Astrocyte (in vitro differentiated cells and primary cell): ENCODE measurements around the gene BAG3.

ENCODE experiments used
- CTCF ChIP-seq: IDR thresholded peaks from 2 replicates; pipeline ENCODE4 v1.5.1; 2011; ENCODE audit warnings: low read depth, mild to moderate bottlenecking, inconsistent platforms, low read length, moderate library complexity; ENCODE audit not compliant: insufficient read depth
- EZH2 ChIP-seq: IDR thresholded peaks from 2 replicates; pipeline ENCODE4 v1.6.1; 2012; ENCODE audit warnings: mild to moderate bottlenecking, low read length, inconsistent platforms; ENCODE audit not compliant: insufficient read depth

GRCh38 chr10:119700321-119700954 lies 49.3 kb downstream of the BAG3 start:
- no peak for TF ChIP-seq CTCF
- TF ChIP-seq EZH2, result no peak
